Cardiac fibroblast (primary cell): Measurements from ENCODE around the gene B4GALT6.

Experiments used
- DNase-seq, 2 donors: peaks; one replicate each; pipeline versions ENCODE4 v3.0.0 to v3.0.0-alpha.2; 2010; ENCODE audit warnings: low read depth in 2 of 2
- H3K4me3 ChIP-seq, 2 donors: replicated peaks in 1 of 2; 1 replicate in 1 of 2; 2 replicates in 1 of 2; pipeline ENCODE4 v1.5.1; 2011; ENCODE audit warnings: low read depth in 2 of 2, low read length in 2 of 2, mild to moderate bottlenecking in 2 of 2, moderate library complexity in 1 of 2
- CTCF ChIP-seq: IDR thresholded peaks from one replicate; pipeline ENCODE4 v1.5.1; 2011; ENCODE audit warnings: low read depth, mild to moderate bottlenecking, low read length, inconsistent platforms

The B4GALT6 gene

GRCh38 chr18:31581498-31582197 lies 102.7 kb downstream of the B4GALT6 start:
- H3K4me3 ChIP-seq = no peak overlapping the region
- no peak for TF ChIP-seq CTCF
- peak; percentile 4 to 16 for DNase-seq

DNA sequence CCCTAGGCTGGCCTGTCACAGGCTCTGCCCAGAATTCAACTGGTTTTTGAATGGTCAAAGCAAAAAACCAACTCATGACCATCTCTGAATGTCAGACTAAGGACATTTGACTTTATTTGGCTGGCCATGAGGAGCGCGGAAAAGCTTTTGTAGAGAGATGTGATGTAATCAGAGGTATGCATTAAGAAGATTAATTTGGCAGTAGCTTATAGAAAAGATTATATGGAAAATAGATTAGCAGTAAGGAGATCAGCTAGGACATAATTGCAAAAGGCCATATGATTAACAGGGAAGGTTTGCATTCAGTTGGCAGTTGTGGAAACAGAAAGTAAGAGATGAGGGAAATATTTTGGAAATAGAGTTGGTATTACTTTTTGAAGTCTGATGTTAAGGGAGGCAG lies 105.0 kb downstream of the B4GALT6 start:
- DNase-seq = no peak
- TF ChIP-seq CTCF = no peak
- no peak overlapping the region for H3K4me3 ChIP-seq

DNA sequence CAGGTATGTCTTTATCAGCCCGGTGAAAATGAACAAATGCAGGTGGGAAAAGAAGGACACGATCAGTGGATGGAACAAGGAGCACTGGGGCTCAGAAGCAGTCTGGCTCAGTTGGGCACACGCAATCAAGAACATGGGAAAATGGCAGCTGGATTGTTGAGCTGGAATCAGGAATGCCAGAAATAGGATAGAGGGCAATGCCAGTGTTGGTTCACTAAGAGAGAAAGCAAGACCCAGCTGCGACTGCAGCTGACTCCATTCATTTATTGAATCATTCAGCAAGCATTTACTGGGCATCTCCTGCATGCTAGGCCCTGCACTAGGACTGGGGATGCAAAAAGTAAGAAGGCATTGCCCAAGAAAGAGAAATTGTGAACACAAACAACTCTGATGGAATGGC lies 106.3 kb downstream of the B4GALT6 start:
- H3K4me3 ChIP-seq = no peak overlapping the region
- no peak for DNase-seq
- no peak for TF ChIP-seq CTCF

- DNase-seq = no peak
- no peak for TF ChIP-seq CTCF
- no peak overlapping the region for H3K4me3 ChIP-seq
Observed at GRCh38 chr18:31577195-31577594, 107.2 kb downstream of the B4GALT6 start.

GRCh38 chr18:31576670-31577069 lies 107.7 kb downstream of the B4GALT6 start:
- TF ChIP-seq CTCF = no peak
- DNase-seq = no peak

DNA sequence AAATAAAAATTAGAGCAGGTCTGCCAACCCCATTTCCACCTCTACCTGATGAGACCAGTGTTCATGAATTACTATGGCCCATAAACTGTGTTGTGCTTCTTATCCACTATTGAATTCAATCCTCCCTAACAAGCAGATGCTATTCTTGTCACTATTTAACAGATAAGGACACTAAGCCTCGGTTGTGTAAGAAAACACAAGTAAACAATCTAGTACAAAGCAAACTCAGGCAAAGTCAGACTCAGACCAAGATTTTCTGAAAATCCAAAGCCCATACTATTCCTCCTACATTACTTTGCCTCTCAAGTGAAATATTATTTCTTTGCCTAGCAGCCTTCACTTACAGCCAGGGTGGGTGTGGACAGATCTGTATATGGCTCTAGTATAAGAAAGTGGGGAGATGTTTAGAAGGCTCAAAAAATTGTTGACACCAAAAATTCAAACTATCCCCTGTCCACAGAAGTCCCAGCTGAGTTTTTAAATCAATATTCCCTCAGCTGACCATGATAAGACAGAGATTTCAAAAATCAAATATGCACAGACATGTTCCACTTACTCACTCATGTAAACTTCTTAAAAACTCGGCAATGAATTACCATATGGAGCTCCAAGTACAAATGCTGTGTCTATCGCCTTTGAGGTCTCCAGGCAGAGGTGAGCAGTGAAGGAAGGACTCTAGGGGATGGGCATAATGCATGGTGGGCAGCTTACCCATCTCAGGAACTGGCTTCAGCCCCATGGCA lies 108.7 kb downstream of the B4GALT6 start:
- TF ChIP-seq CTCF = no peak
- H3K4me3 ChIP-seq = no peak overlapping the region
- no peak for DNase-seq

More at GRCh38 chr18:31576670-31577069, 107.7 kb downstream of the B4GALT6 start:
- H3K4me3 ChIP-seq = no peak overlapping the region
